Left hindlimb (tissue), 1 donor: ENCODE results near the gene ANKRD55.

Experiments
- DNase-seq: peaks from one replicate; pipeline ENCODE4 v3.0.0-alpha.2; 2018

The ANKRD55 gene

GRCh38 chr5:56072863-56073766, 160.0 kb downstream of the ANKRD55 start:
- DNase-seq = no peak

GRCh38 chr5:56071470-56071869, 161.7 kb downstream of the ANKRD55 start:
- no peak for DNase-seq

GRCh38 chr5:56070851-56071465, 162.2 kb downstream of the ANKRD55 start:
- DNase-seq = no peak

GRCh38 chr5:56069652-56070226, 163.4 kb downstream of the ANKRD55 start:
- DNase-seq = no peak

- DNase-seq = no peak
Measured at GRCh38 chr5:56066931-56067450, 166.1 kb downstream of the ANKRD55 start.

GRCh38 chr5:56064984-56065383, 168.1 kb downstream of the ANKRD55 start:
- no peak for DNase-seq

GRCh38 chr5:56060276-56061110, 172.6 kb downstream of the ANKRD55 start:
- DNase-seq = no peak

- DNase-seq = no peak
Measured at GRCh38 chr5:56059854-56060253, 173.3 kb downstream of the ANKRD55 start.

GRCh38 chr5:56056875-56057274, 176.3 kb downstream of the ANKRD55 start:
- no peak for DNase-seq

- no peak for DNase-seq
Measured at GRCh38 chr5:56055859-56056258, 177.3 kb downstream of the ANKRD55 start.

- DNase-seq = no peak
Measured at GRCh38 chr5:56055287-56055686, 177.8 kb downstream of the ANKRD55 start.

- DNase-seq = no peak
Measured at GRCh38 chr5:56054666-56055065, 178.5 kb downstream of the ANKRD55 start.

GRCh38 chr5:56053363-56053762, 179.8 kb downstream of the ANKRD55 start:
- DNase-seq = no peak

- DNase-seq = no peak
Measured at GRCh38 chr5:56052735-56053134, 180.4 kb downstream of the ANKRD55 start.

GRCh38 chr5:56050551-56051255, 182.4 kb downstream of the ANKRD55 start:
- no peak for DNase-seq
